Karpas-422 (cell line): ENCODE results near the gene SH3GL1. TPM values are rescaled to one million over a fixed set of nuclear protein-coding genes. Genes with fewer than 3 reads are reported as not detected.
A peak's percentile ranks its signal among the peaks of the same experiment; 100 is the strongest.
"Not testable (repeated sequence)": the region's sequence is repeated elsewhere in the genome, so short reads cannot be mapped to it uniquely, and the experiment has no call there.

Source experiments
- DNase-seq: peaks from one replicate; pipeline ENCODE4 v3.0.0-alpha.2; 2015
- H2AFZ ChIP-seq: fragments of 200-600 bp; sonication (generic); 2 replicates; pipeline ENCODE4 v1.6.1; 2014; ENCODE audit warnings: antibody characterized with exemption, low read length, mixed read lengths
- H3K27ac ChIP-seq: fragments of 200-600 bp; sonication (generic); 2 replicates; pipeline ENCODE4 v1.5.1; 2014; ENCODE audit warnings: mild to moderate bottlenecking, low read length, moderate library complexity
- H3K27me3 ChIP-seq: fragments of 200-600 bp; sonication (generic); 2 replicates; pipeline ENCODE4 v1.6.1; 2014; ENCODE audit warnings: low read length, mixed read lengths
- H3K36me3 ChIP-seq: fragments of 200-600 bp; sonication (generic); 2 replicates; pipeline ENCODE4 v1.6.1; 2014; ENCODE audit warnings: low read length, mixed read lengths; ENCODE audit not compliant: insufficient read depth
- H3K4me1 ChIP-seq: fragments of 200-600 bp; sonication (generic); 2 replicates; pipeline ENCODE4 v1.6.1; 2014; ENCODE audit warnings: mild to moderate bottlenecking, low read length, mixed read lengths
- H3K4me2 ChIP-seq: fragments of 200-600 bp; sonication (generic); 2 replicates; pipeline ENCODE4 v1.6.1; 2014; ENCODE audit warnings: low read length, low read depth, mild to moderate bottlenecking; ENCODE audit not compliant: poor library complexity, severe bottlenecking
- H3K4me3 ChIP-seq: fragments of 200-600 bp; sonication (generic); 2 replicates; pipeline ENCODE4 v1.5.1; 2014; ENCODE audit warnings: mild to moderate bottlenecking, antibody characterized with exemption, low read length, mixed read lengths
- H3K79me2 ChIP-seq: fragments of 200-600 bp; sonication (generic); 2 replicates; pipeline ENCODE4 v1.6.1; 2014; ENCODE audit warnings: mild to moderate bottlenecking, low read length, mixed read lengths
- H3K9ac ChIP-seq: fragments of 200-600 bp; sonication (generic); 2 replicates; pipeline ENCODE4 v1.6.0; 2014; ENCODE audit warnings: low read length
- H3K9me2 ChIP-seq: fragments of 200-600 bp; sonication (generic), shearing (Covaris generic); replicated peaks from 2 replicates; pipeline ENCODE4 v1.6.0; 2014; ENCODE audit warnings: mild to moderate bottlenecking, low read length, moderate library complexity; ENCODE audit not compliant: insufficient read depth
- H3K9me3 ChIP-seq: fragments of 300-700, 200-600 bp; sonication (generic); 2 replicates; pipeline ENCODE4 v1.6.1; 2014; ENCODE audit warnings: low read length, mixed read lengths
- H4K20me1 ChIP-seq: fragments of 200-600 bp; sonication (generic); 2 replicates; pipeline ENCODE4 v1.6.1; 2014; ENCODE audit warnings: mild to moderate bottlenecking, antibody characterized with exemption, low read length, low read depth; ENCODE audit not compliant: insufficient read depth
- total RNA-seq: library from RNA; depleted of rRNA; stranded (reverse); fragments of >200 nt; shearing (Covaris generic); gene quantifications from 2 replicates; pipeline ENCODE4 v1.2.3, GENCODE V29; 2014; ENCODE audit warnings: low replicate concordance

The SH3GL1 gene
- total RNA-seq, 1 experiment from 2014 or later = 13.4 TPM

DNA sequence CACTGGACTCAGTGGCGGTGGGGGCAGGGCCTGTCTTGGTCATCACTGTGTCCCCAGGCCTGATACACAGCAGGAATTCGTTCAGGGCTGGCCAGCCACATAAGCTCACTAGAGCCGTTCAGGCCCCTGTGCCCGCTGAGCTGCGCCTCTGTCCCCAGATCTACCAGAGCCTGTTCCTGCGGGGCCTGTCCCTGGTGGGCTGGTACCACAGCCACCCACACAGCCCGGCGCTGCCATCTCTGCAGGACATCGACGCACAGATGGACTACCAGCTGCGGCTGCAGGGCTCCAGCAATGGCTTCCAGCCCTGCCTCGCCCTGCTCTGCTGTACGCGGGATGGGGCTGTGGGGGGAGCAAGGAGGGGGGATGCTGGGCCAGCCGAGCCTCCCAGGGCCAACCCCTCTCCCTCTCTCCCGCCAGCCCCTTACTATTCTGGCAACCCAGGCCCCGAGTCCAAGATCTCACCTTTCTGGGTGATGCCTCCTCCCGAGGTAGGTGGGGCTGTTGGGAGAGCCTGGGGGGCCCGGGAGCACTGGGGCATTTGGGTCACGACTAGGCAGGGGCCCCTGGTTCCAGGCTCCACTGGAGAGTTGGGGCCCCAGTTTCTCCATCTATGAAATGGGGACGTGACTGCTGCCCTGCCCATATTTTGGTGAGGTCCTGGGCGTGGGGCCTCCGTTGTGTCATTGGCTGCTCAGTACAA lies 43.1 kb downstream of the SH3GL1 start:
- no peaks in the 10 kb centered on the region for H3K27me3 ChIP-seq
- H3K9me3 ChIP-seq = no peaks in the 10 kb centered on the region
- no peaks in the 10 kb centered on the region for H4K20me1 ChIP-seq

DNA sequence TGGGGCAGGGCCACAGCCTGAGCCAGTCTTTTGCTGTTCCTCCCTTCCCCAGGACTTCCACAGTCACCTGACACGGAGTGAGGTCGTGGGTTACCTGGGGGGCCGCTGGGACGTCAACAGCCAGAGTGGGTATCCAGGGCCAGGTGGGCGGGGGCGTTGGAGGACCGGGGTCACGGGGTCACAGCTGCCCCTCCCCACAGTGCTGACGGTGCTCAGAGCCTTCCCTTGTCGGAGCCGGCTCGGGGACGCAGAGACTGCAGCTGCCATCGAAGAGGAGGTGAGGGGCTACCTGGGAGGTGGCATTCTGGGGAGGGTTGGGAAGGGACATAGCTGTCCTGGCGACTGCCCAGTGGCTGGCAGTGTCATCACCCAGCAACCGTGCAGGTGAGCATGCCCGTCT lies 45.5 kb downstream of the SH3GL1 start:
- Histone ChIP-seq H3K79me2 (no peaks in the 10 kb centered on the region), H3K9me2 (no peaks in the 10 kb centered on the region), H2AFZ (no peak overlapping the region), H3K4me2 (no peak overlapping the region), H3K27me3 (no peaks in the 10 kb centered on the region), H3K27ac (no peak overlapping the region), H3K4me3 (no peak overlapping the region), H4K20me1 (no peaks in the 10 kb centered on the region), H3K36me3 (no peaks in the 10 kb centered on the region), H3K9ac (no peak overlapping the region), H3K9me3 (no peaks in the 10 kb centered on the region), H3K4me1 (no peaks in the 10 kb centered on the region)
- DNase-seq = no peak

More for the DNA sequence above, 43.1 kb downstream of the SH3GL1 start:
- no peaks in the 10 kb centered on the region for H3K36me3 ChIP-seq
- H3K9ac ChIP-seq = no peak overlapping the region
- H3K4me1 ChIP-seq = no peaks in the 10 kb centered on the region
- no peaks in the 10 kb centered on the region for H3K9me2 ChIP-seq
- no peaks in the 10 kb centered on the region for H3K79me2 ChIP-seq
- no peak overlapping the region for H2AFZ ChIP-seq
- H3K27ac ChIP-seq = no peak overlapping the region
- no peak overlapping the region for H3K4me3 ChIP-seq
- no peak for DNase-seq
- H3K4me2 ChIP-seq = no peak overlapping the region

GRCh38 chr19:4354282-4354681 lies 46.1 kb downstream of the SH3GL1 start:
- H3K9me3 ChIP-seq = no peaks in the 10 kb centered on the region
- no peak overlapping the region for H3K4me3 ChIP-seq
- DNase-seq = no peak
- H3K27ac ChIP-seq = no peak overlapping the region
- H3K9me2 ChIP-seq = no peaks in the 10 kb centered on the region
- H3K4me2 ChIP-seq = no peak overlapping the region
- no peaks in the 10 kb centered on the region for H3K79me2 ChIP-seq
- H3K4me1 ChIP-seq = no peaks in the 10 kb centered on the region
- no peaks in the 10 kb centered on the region for H4K20me1 ChIP-seq
- H3K9ac ChIP-seq = no peak overlapping the region
- no peak overlapping the region for H2AFZ ChIP-seq
- H3K36me3 ChIP-seq = no peaks in the 10 kb centered on the region
- no peaks in the 10 kb centered on the region for H3K27me3 ChIP-seq

DNA sequence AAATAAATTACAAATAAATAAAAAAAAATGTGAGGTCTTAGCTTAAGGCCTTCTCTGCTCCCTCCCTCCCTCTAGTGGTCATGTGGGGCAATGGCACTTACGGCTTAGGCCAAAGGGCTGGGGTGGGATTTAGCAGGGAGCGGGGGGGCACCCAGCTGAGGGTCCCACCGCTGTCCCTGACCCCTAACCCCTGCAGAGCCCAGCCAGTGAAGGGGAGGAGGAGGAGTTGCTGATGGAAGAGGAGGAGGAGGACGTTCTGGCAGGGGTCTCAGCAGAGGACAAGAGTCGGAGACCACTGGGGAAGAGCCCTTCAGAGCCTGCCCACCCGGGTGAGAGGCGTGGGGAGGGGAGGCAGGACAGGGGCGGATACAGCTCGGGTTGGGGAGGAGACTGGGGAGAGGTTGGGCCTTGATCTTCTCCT lies 47.6 kb downstream of the SH3GL1 start:
- no peak overlapping the region for H2AFZ ChIP-seq
- no peaks in the 10 kb centered on the region for H3K4me1 ChIP-seq
- no peaks in the 10 kb centered on the region for H3K9me3 ChIP-seq
- no peak overlapping the region for H3K27ac ChIP-seq
- no peak overlapping the region for H3K4me3 ChIP-seq
- no peak overlapping the region for H3K4me2 ChIP-seq
- no peaks in the 10 kb centered on the region for H3K27me3 ChIP-seq
- no peaks in the 10 kb centered on the region for H3K36me3 ChIP-seq
- H3K9me2 ChIP-seq = no peaks in the 10 kb centered on the region
- H3K79me2 ChIP-seq = no peaks in the 10 kb centered on the region
- peak; percentile 84 for DNase-seq
- H3K9ac ChIP-seq = no peak overlapping the region
- H4K20me1 ChIP-seq = no peaks in the 10 kb centered on the region

DNA sequence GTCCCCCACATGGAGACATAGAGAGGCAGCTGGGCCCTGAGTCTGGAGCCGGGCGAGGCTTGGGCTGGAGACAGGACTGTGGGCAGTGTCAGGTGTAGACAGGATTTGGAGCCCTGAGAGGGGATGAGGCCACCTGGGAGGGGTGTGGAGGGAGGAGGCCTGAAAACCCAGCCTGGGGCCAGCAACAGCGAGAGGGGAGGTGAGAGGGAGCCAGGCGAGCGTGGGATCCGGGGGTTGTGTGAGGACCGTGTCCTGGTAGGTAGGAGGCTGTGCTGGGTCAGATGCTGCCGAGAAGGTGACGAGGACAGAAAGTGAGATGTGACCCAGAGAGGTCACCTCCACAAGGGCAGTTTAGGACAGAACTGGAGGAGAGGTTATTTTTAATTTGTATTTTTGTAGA lies 49.6 kb downstream of the SH3GL1 start:
- H3K9me3 ChIP-seq = no peaks in the 10 kb centered on the region

DNA sequence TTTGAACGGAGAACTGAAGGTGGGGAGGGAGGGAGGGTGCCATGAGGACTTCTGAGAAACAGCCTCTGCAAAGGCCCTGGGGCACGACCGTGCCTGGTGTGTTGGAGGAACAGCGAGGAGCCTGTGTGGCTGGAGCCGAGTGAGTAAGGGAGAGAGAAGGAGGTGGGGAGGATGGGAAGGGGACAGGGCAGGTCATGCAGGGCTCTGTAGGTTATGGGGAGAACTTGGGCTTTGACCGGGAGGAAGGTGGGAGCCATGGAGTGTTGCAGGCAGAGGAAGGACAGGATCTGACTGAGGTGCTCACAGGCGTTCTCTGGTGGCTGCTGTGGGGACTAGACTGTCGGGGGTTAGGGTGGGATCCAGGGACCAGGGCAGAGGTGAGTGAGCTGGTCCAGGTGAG lies 50.2 kb downstream of the SH3GL1 start:
- H3K4me1 ChIP-seq = no peaks in the 10 kb centered on the region
- H3K27ac ChIP-seq = no peak overlapping the region
- DNase-seq = no peak
- H3K9me2 ChIP-seq = no peaks in the 10 kb centered on the region
- no peaks in the 10 kb centered on the region for H4K20me1 ChIP-seq
- H3K9me3 ChIP-seq = no peaks in the 10 kb centered on the region
- H3K4me3 ChIP-seq = no peak overlapping the region
- H3K4me2 ChIP-seq = no peak overlapping the region
- no peaks in the 10 kb centered on the region for H3K36me3 ChIP-seq
- no peak overlapping the region for H2AFZ ChIP-seq
- no peaks in the 10 kb centered on the region for H3K27me3 ChIP-seq
- H3K79me2 ChIP-seq = no peaks in the 10 kb centered on the region
- no peak overlapping the region for H3K9ac ChIP-seq

More for the DNA sequence above, 49.6 kb downstream of the SH3GL1 start:
- Histone ChIP-seq H3K79me2 (no peaks in the 10 kb centered on the region), H3K36me3 (no peaks in the 10 kb centered on the region), H3K9me2 (no peaks in the 10 kb centered on the region), H2AFZ (no peak overlapping the region), H3K27me3 (no peaks in the 10 kb centered on the region), H3K4me3 (no peak overlapping the region), H3K4me2 (no peak overlapping the region), H3K27ac (no peak overlapping the region), H3K9ac (no peak overlapping the region), H4K20me1 (no peaks in the 10 kb centered on the region), H3K4me1 (no peaks in the 10 kb centered on the region)
- no peak for DNase-seq

DNA sequence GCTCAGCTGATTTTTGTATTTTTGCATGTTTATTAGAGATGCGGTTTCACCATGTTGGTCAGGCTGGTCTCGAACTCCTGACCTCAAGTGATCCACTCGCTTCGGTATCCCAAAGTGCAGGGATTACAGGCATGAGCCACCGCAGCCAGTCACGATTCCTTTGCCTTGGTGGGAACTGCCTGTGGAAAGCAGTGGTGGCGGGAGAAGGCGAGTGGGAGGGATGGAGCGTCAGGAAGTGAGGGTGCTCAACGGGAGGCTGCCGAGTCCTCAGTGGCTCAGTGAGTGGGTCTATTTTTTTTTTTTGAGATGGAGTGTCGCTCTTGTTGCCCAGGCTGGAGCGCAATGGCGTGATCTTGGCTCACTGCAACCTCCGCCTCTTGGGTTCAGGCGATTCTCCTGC lies 51.1 kb downstream of the SH3GL1 start:
- DNase-seq, H4K20me1 ChIP-seq: not testable (repeated sequence)

DNA sequence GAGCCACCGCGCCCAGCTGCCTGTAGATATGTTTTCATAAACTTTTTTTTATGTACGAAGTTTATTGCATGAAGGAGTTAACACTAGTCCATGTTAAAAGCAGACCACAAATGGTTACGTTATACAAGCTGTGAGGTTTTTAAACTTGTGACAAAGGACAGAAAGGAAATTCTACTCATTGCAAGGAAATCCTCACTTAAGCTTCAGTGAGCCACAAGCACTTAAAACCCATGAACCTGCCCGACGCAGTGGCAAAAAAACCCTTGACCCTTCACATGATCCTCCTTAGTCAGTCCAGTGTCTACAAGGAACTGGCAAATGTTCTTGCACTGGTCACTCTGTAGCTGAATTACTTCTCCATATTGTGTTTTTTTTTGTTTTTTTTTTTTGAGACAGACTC lies 52.8 kb downstream of the SH3GL1 start:
- Histone ChIP-seq H3K36me3 (no peaks in the 10 kb centered on the region), H3K9me2 (no peaks in the 10 kb centered on the region), H2AFZ (no peak overlapping the region), H4K20me1 (no peaks in the 10 kb centered on the region), H3K27me3 (no peaks in the 10 kb centered on the region), H3K79me2 (peaks cover 8% of the 10 kb centered on the region), H3K4me2 (no peak overlapping the region), H3K4me1 (peaks cover 12% of the 10 kb centered on the region), H3K9ac (no peak overlapping the region), H3K9me3 (no peaks in the 10 kb centered on the region), H3K27ac (no peak overlapping the region), H3K4me3 (no peak overlapping the region)
- DNase-seq = no peak

More for the DNA sequence above, 51.1 kb downstream of the SH3GL1 start:
- H3K27me3 ChIP-seq, H3K4me3 ChIP-seq, H2AFZ ChIP-seq, H3K9me2 ChIP-seq, H3K9me3 ChIP-seq, H3K27ac ChIP-seq, H3K79me2 ChIP-seq, H3K9ac ChIP-seq, H3K4me1 ChIP-seq, H3K36me3 ChIP-seq, H3K4me2 ChIP-seq: not testable (repeated sequence)
